Stimulated activated memory B cell treated with anti-CD40 and anti-IgM and Interleukin-4, amounts not matched to agents 10 μg/mL and 1 μg/mL and 100 μg/mL, for 72 hours (primary cell): ENCODE results near the gene VARS1.
A peak's percentile ranks its signal among the peaks of the same experiment; 100 is the strongest.

Experiments used
- ATAC-seq: fragments of 150-1000 bp; cut with Tn5 transposase; 2 replicates; pipeline ENCODE4 v1.10.0; 2021
- H3K27ac Mint-ChIP-seq: one replicate; pipeline ENCODE4 v1.8.0; 2022; ENCODE audit warnings: mild to moderate bottlenecking, mixed read lengths
- H3K27me3 Mint-ChIP-seq: one replicate; pipeline ENCODE4 v1.8.0; 2022; ENCODE audit warnings: mixed read lengths
- H3K36me3 Mint-ChIP-seq: one replicate; pipeline ENCODE4 v1.8.0; 2022; ENCODE audit warnings: mixed read lengths
- H3K4me1 Mint-ChIP-seq: one replicate; pipeline ENCODE4 v1.8.0; 2022; ENCODE audit warnings: mixed read lengths
- H3K4me3 Mint-ChIP-seq: one replicate; pipeline ENCODE4 v1.8.0; 2022; ENCODE audit warnings: mild to moderate bottlenecking, moderate library complexity, mixed read lengths
- H3K9me3 Mint-ChIP-seq: one replicate; pipeline ENCODE4 v1.8.0; 2022; ENCODE audit warnings: mixed read lengths

Gene VARS1

DNA sequence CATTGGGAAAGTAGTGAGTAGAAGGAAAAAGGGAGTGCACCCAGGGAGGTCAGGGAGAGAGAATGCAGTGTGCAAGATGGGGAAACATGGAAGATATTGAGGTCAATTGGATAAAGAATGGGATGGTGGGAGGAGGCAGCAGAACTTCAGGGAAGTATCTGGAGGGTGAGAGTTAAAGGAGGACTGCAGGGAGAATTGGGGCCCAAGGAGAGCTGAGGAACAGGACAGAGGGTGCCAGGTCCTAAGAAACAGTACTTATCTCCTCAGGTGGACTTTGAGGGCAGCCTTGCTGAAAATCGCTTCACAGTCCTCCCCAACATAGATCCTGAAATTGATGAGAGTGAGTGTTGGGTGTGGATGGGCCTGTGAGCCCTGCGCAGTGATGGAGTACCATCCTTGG lies 37.3 kb downstream of the VARS1 start:
- Mint-ChIP-seq H3K27me3 (no peaks in the 10 kb centered on the region), H3K27ac (peak overlapping the region; percentile 38), H3K4me1 (no peaks in the 10 kb centered on the region), H3K4me3 (no peak overlapping the region), H3K9me3 (no peaks in the 10 kb centered on the region), H3K36me3 (peaks cover 33% of the 10 kb centered on the region)
- no peak for ATAC-seq

DNA sequence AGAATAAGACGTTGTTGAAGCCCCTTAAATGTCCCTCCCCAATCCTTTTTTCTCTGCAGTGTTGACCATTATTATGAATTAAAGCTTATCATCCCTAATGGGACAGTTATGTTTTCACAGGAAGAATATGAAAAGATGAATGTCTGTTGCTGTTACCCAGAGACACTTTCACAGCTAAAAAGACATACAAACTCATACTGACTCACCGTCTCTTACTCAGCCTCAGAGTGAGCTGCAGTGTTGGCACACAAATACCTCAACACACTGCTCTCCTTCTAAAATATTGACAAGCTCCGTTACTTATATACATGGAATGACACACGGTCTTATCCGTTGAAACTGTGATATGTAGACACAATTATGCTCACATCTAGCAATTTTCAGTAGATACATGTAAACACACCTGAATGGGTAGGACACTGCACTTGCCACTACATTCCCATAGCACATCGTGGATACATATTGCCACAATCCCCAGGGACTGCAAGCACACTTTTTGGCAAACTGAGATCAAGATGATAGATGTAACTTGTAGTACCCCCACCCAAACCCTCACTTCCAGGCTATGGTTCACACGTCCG lies 42.7 kb downstream of the VARS1 start:
- Mint-ChIP-seq H3K27me3 (no peaks in the 10 kb centered on the region), H3K4me3 (no peak overlapping the region), H3K27ac (no peak overlapping the region), H3K36me3 (peaks cover under 1% of the 10 kb centered on the region), H3K4me1 (no peaks in the 10 kb centered on the region), H3K9me3 (no peaks in the 10 kb centered on the region)
- ATAC-seq, result no peak

DNA sequence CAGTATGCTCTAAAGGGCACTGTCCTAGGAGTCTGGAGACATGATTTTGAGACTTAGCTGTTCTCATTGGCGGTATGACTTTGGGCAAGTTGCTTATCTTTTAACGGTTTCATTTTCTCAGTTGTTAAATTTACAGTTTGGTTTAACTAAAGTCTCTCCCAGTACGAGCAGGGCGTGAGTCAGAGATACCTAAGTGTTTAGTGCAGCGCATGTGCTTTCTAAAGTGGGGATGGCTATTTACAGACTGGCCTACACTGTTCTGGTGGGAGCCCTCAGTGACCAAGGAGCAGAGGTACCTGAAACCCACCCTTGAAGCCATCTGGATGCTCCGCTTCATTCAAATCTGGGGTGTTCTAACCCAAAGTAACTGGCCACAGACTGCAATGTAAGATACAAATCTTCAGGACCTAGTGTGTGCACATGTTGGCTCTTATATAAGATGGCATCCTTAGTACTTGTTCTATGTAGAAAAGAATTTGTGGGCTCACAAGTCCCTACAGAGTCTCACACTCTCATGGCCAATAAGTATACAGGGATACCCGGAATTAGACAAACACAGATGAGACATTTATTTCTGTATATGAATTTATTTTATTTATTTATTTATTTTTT lies 45.0 kb downstream of the VARS1 start:
- ATAC-seq, result no peak
- no peaks in the 10 kb centered on the region for H3K27me3 Mint-ChIP-seq
- H3K4me1 Mint-ChIP-seq, result no peaks in the 10 kb centered on the region
- H3K4me3 Mint-ChIP-seq, result no peak overlapping the region
- H3K9me3 Mint-ChIP-seq, result no peaks in the 10 kb centered on the region
- H3K27ac Mint-ChIP-seq, result no peak overlapping the region
- H3K36me3 Mint-ChIP-seq, result peaks cover 6% of the 10 kb centered on the region

DNA sequence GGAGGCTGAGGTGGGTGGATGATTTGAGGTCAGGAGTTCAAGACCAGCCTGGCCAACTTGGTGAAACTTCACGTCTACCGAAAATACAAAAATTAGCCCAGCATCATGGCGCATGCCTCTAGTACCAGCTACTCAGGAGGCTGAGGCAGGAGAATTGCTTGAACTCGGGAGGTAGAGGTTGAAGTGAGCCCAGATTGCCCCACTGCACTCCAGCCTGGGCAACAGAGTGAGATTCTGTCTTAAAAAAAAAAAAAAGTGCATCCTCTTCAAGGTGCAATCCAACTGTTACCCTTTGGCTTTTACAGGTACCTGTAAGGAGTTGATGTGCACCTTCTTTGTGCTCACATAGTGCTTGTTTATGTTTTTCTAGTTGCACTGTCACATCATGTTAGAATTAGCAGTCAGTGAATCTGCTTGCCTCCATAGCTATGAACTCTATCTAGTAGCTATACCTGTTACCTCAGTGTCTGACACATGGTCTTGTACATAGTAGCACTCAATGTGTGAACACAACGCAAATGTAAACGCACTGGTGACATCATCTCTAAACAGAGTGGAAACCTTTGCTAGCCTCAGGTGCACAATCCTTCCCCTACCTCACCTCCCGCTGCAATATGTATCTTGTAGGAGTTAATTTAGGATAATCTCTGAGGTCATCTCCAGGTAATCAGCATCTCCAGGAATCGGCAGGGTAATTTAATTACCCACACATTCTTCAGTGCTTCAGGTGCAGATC lies 46.1 kb downstream of the VARS1 start:
- Mint-ChIP-seq H3K4me1 (no peaks in the 10 kb centered on the region), H3K27ac (no peak overlapping the region), H3K27me3 (no peaks in the 10 kb centered on the region), H3K9me3 (no peaks in the 10 kb centered on the region), H3K36me3 (peaks cover 6% of the 10 kb centered on the region), H3K4me3 (no peak overlapping the region)
- ATAC-seq, result no peak
